Neural crest cell (in vitro differentiated cells): ENCODE measurements around the gene DOCK4. TPM values are rescaled to one million over a fixed set of nuclear protein-coding genes. Genes with fewer than 3 reads are reported as not detected.

Experiments used
- DNase-seq: peaks from one replicate; pipeline ENCODE4 v3.0.0; 2021; ENCODE audit warnings: low read depth, mixed read lengths, low spot score
- H3K27ac Mint-ChIP-seq: one replicate; pipeline ENCODE4 v1.8.0; 2021; ENCODE audit warnings: mild to moderate bottlenecking, mixed read lengths; ENCODE audit not compliant: unreplicated experiment
- H3K27me3 Mint-ChIP-seq: 2 replicates; pipeline ENCODE4 v1.8.0; 2021; ENCODE audit warnings: low read depth, mild to moderate bottlenecking, mixed read lengths
- H3K36me3 Mint-ChIP-seq: 2 replicates; pipeline ENCODE4 v1.8.0; 2021; ENCODE audit warnings: low read depth, mild to moderate bottlenecking, mixed read lengths
- H3K4me1 Mint-ChIP-seq: 2 replicates; pipeline ENCODE4 v1.8.0; 2021; ENCODE audit warnings: mixed read lengths
- H3K4me3 Mint-ChIP-seq: one replicate; pipeline ENCODE4 v1.8.0; 2021; ENCODE audit warnings: mild to moderate bottlenecking, mixed read lengths
- H3K9me3 Mint-ChIP-seq: 2 replicates; pipeline ENCODE4 v1.8.0; 2021; ENCODE audit warnings: mixed read lengths
- total RNA-seq: library from RNA; stranded (reverse); gene quantifications from 2 replicates; pipeline ENCODE4 v1.2.1, GENCODE V29; 2021
- TF ChIP-seq, protein P1 (sequence below): fragments of 200-600 bp; sonication (generic); conservative IDR thresholded peaks from 2 replicates; pipeline ENCODE4 v1.5.0; 2021; ENCODE audit warnings: antibody characterized with exemption, mild to moderate bottlenecking

DOCK4 gene
- total RNA-seq, 1 donor from 2014 or later, result 15.3 TPM

DNA sequence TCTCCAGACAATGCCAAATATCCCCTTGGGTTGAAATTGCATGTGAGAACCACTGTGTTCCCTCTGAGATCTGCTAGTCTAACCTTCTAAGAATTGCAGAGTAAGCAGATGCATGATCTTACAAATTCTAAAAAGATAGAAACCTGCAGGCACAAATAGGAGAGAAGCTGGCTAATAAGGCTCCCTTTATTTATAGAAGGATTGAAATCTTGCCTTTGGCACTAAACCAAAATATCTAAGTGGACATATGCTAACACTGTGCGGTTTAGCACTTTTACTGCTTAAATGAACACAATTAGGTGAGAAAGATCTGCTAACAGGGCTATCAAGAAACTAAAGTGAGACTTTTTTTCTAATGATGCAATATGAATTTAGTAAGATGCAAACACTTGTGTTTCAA lies 225.5 kb downstream of the DOCK4 start:
- TF ChIP-seq, protein P1, sequence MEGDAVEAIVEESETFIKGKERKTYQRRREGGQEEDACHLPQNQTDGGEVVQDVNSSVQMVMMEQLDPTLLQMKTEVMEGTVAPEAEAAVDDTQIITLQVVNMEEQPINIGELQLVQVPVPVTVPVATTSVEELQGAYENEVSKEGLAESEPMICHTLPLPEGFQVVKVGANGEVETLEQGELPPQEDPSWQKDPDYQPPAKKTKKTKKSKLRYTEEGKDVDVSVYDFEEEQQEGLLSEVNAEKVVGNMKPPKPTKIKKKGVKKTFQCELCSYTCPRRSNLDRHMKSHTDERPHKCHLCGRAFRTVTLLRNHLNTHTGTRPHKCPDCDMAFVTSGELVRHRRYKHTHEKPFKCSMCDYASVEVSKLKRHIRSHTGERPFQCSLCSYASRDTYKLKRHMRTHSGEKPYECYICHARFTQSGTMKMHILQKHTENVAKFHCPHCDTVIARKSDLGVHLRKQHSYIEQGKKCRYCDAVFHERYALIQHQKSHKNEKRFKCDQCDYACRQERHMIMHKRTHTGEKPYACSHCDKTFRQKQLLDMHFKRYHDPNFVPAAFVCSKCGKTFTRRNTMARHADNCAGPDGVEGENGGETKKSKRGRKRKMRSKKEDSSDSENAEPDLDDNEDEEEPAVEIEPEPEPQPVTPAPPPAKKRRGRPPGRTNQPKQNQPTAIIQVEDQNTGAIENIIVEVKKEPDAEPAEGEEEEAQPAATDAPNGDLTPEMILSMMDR, result no peak
- Mint-ChIP-seq H3K4me1 (peaks cover 5% of the 10 kb centered on the region), H3K27ac (no peak overlapping the region), H3K27me3 (no peaks in the 10 kb centered on the region), H3K9me3 (no peaks in the 10 kb centered on the region), H3K36me3 (peaks cover 21% of the 10 kb centered on the region), H3K4me3 (no peak overlapping the region)
- no peak for DNase-seq

DNA sequence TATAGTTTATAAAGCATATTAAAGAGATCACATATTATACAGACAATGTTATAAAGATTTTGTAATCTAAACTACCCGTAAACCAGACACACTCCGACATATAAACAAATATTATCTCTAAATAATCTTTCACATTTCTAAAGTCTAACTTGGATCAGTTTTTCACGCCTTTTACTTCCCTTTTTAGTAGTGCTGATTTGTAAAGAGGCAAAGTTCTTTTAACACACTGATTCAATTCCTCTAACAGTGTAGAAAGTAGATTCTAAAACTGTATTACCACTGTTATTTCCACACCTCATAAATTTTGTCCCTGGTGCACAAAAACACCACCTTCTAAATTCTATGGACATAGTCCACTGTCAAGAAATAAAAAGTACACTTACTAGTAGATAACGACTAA lies 230.9 kb downstream of the DOCK4 start:
- no peaks in the 10 kb centered on the region for H3K4me1 Mint-ChIP-seq
- no peak overlapping the region for H3K27ac Mint-ChIP-seq
- peaks cover 8% of the 10 kb centered on the region for H3K36me3 Mint-ChIP-seq
- H3K4me3 Mint-ChIP-seq, result no peak overlapping the region
- DNase-seq, result no peak
- no peaks in the 10 kb centered on the region for H3K27me3 Mint-ChIP-seq
- no peaks in the 10 kb centered on the region for H3K9me3 Mint-ChIP-seq
- TF ChIP-seq, protein P1, result no peak

DNA sequence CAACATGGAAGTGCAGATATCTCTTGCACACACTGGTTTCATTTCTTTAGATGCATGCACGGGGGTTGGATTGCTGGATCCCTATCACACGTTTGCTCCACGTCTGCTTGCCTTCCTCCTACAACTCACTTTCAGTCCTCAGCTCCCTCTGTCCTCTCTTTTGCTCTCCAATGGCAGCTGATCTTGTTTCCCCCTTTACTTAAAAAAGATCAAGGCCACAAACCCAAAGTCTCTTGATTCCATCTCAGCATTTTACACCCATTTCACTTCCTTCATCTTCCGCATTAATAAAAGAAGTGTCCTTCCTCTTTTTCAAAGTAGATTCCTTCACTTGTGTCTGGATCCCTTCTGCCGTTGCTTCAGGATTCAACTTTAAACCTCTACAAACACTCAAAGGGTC lies 245.2 kb downstream of the DOCK4 start:
- TF ChIP-seq, protein P1, result no peak
- Mint-ChIP-seq H3K36me3 (peaks cover 2% of the 10 kb centered on the region), H3K4me3 (no peak overlapping the region), H3K27ac (no peak overlapping the region), H3K9me3 (no peaks in the 10 kb centered on the region), H3K27me3 (no peaks in the 10 kb centered on the region), H3K4me1 (peaks cover 10% of the 10 kb centered on the region)
- DNase-seq, result no peak

DNA sequence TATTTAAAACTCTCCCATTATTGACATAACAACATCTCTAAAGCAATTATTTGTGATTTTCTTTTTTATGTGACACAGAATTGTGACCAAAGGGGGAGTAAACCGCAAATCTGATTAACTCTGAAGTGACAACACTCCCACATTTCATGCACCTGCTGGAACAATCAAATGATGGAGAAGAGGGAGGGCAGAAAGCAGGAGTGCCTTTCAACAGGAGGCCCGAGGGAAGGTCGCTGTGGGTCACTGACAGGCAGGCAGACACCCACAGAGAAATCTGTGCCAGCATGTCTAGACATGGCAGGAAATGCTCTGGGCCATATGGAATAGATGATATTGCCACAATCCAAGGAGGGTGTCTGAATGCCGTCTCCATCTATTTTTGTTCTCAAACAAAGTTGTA lies 247.3 kb downstream of the DOCK4 start:
- TF ChIP-seq, protein P1, result no peak
- H3K27me3 Mint-ChIP-seq, result no peaks in the 10 kb centered on the region
- no peak for DNase-seq
- H3K4me3 Mint-ChIP-seq, result no peak overlapping the region
- H3K36me3 Mint-ChIP-seq, result peaks cover 2% of the 10 kb centered on the region
- H3K4me1 Mint-ChIP-seq, result peaks cover 22% of the 10 kb centered on the region
- no peak overlapping the region for H3K27ac Mint-ChIP-seq
- H3K9me3 Mint-ChIP-seq, result no peaks in the 10 kb centered on the region

DNA sequence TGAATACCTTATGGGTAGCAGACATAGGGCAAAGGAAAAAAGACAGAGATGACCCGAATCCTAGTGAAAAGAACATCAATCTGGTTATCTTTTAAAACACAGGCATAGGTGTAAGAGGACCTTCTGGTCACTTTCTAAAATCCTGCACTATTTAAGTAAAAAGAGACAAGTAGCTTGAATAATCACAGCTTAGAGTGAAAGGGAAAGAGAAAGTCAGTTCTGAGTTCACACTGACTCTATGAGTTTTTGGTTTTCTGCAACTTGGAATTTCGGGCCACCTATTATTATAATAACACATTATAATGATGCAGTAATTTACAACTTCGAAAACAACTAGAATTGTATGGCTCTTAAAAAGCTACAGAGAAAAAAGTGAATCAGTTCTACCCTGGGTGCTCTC lies 247.8 kb downstream of the DOCK4 start:
- Mint-ChIP-seq H3K36me3 (peaks cover 2% of the 10 kb centered on the region), H3K9me3 (no peaks in the 10 kb centered on the region), H3K4me3 (no peak overlapping the region), H3K4me1 (peaks cover 26% of the 10 kb centered on the region), H3K27me3 (no peaks in the 10 kb centered on the region), H3K27ac (no peak overlapping the region)
- TF ChIP-seq, protein P1, result no peak
- no peak for DNase-seq

DNA sequence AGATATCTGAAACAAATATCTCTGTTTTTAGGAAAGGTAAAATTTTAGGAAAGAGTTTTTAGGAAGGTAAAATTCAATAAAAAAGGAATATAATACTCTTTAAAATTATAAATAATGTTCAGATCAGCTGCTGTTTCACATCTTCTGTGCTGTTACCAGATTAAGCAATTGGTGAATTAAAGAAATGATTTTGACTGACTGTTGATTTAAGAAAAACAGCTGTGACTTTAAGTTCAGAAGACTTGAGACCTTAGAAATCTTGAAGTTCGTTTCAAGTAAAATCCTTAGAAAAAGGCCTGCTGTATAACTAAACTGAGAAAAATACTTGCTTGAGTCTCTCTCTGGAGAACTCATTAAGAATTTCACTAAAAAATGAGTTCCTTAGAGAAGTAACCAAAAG lies 250.6 kb downstream of the DOCK4 start:
- peaks cover 1% of the 10 kb centered on the region for H3K36me3 Mint-ChIP-seq
- TF ChIP-seq, protein P1, result no peak
- H3K4me1 Mint-ChIP-seq, result peaks cover 27% of the 10 kb centered on the region
- no peak for DNase-seq
- no peaks in the 10 kb centered on the region for H3K9me3 Mint-ChIP-seq
- H3K27ac Mint-ChIP-seq, result peak overlapping the region; percentile 19
- H3K27me3 Mint-ChIP-seq, result no peaks in the 10 kb centered on the region
- H3K4me3 Mint-ChIP-seq, result no peak overlapping the region
